HepG2 (cell line): ENCODE data around the gene IFT57. TPM values are rescaled to one million over a fixed set of nuclear protein-coding genes. Genes with fewer than 3 reads are reported as not detected.

Source experiments
- ATAC-seq: fragments of 200-7000 bp; cut with Tn5 transposase; 3 replicates; pipeline ENCODE4 v1.9.1; 2020; ENCODE audit warnings: mild to moderate bottlenecking, moderate library complexity
- BruUV-seq: library from RNA; stranded (reverse); fragments of 400-500 nt; replicated peaks from 2 replicates; lab custom pipeline; 2021; lab: Mats Ljungman, UMichigan
- CTCF ChIA-PET: fragments of 300-600 bp; formaldehyde crosslinking; extraction: SDS; loops from one replicate; lab custom pipeline; 2021; ENCODE audit warnings: low total read pairs, inconsistent platforms, low intra/inter-chr PET ratio; lab: Yijun Ruan, JAX
- POLR2A ChIA-PET: fragments of 350-600 bp; sonication (Branson Sonifier 250); formaldehyde crosslinking; loops from one replicate; lab custom pipeline; 2020; ENCODE audit warnings: antibody characterized with exemption, inconsistent platforms; lab: Yijun Ruan, JAX
- DNase-seq: peaks from one replicate; pipeline ENCODE4 v3.0.0-alpha.2; 2015; ENCODE audit warnings: low spot score
- FAIRE-seq: peaks from 3 replicates; lab custom pipeline; 2011; peaks lifted over from hg19 to GRCh38; lab: Jason Lieb, UNC
- H2AFZ ChIP-seq: one replicate; pipeline ENCODE4 v1.6.1; 2011; ENCODE audit warnings: low read length, inconsistent platforms
- H3K27ac ChIP-seq: fragments of 300-600 bp; 3 replicates; pipeline ENCODE4 v1.8.0; 2011; ENCODE audit warnings: mixed run types, mild to moderate bottlenecking, mixed read lengths, low read length, inconsistent platforms; ENCODE audit not compliant: insufficient read depth; ENCODE audit errors: extremely low read length
- H3K27me3 ChIP-seq, 2 experiments: fragments of 200-600 bp in 1 of 2; 2 replicates in 1 of 2; 3 replicates in 1 of 2; pipeline versions ENCODE4 v1.6.0 to v1.8.0; 2011; ENCODE audit warnings: low read length in 2 of 2, mild to moderate bottlenecking in 2 of 2, moderate library complexity in 2 of 2, inconsistent platforms in 1 of 2; ENCODE audit not compliant: insufficient read depth in 2 of 2, control insufficient read depth in 1 of 2
- H3K36me3 ChIP-seq, 2 experiments: fragments of 200-600 bp in 1 of 2; replicated peaks in 1 of 2; 2 replicates in 1 of 2; 3 replicates in 1 of 2; pipeline versions ENCODE4 v1.5.1 to v1.8.0; 2011; ENCODE audit warnings: low read length in 2 of 2, inconsistent platforms in 1 of 2; ENCODE audit not compliant: insufficient read depth in 2 of 2, control insufficient read depth in 1 of 2
- H3K4me1 ChIP-seq: 2 replicates; pipeline ENCODE4 v1.5.1; 2012; ENCODE audit warnings: low read length, inconsistent platforms; ENCODE audit not compliant: insufficient read depth
- H3K4me2 ChIP-seq: 2 replicates; pipeline ENCODE4 v1.6.0; 2011; ENCODE audit warnings: low read depth, low read length, inconsistent platforms
- H3K4me3 ChIP-seq, 3 experiments: fragments of 200-600 bp in 1 of 3; sonication (generic), shearing (Covaris generic) in 1 of 3; replicated peaks in 1 of 3; 2 replicates each; pipeline ENCODE4 v1.5.1; 2011 to 2016; ENCODE audit warnings: low read length in 3 of 3, inconsistent platforms in 2 of 3, low read depth in 2 of 3, mild to moderate bottlenecking in 2 of 3, control low read depth in 1 of 3, mixed read lengths in 1 of 3; ENCODE audit not compliant: insufficient read depth in 1 of 3
- H3K79me2 ChIP-seq: one replicate; pipeline ENCODE4 v1.6.1; 2011; ENCODE audit warnings: low read length, inconsistent platforms; ENCODE audit not compliant: insufficient read depth
- H3K9ac ChIP-seq: 2 replicates; pipeline ENCODE4 v1.6.0; 2011; ENCODE audit warnings: mild to moderate bottlenecking, low read depth, low read length, inconsistent platforms; ENCODE audit not compliant: insufficient read depth
- H3K9me3 ChIP-seq: 2 replicates; pipeline ENCODE4 v1.5.1; 2012; ENCODE audit warnings: mild to moderate bottlenecking, low read length
- H4K20me1 ChIP-seq: 2 replicates; pipeline ENCODE4 v1.6.0; 2011; ENCODE audit warnings: inconsistent platforms, mild to moderate bottlenecking, low read length, moderate library complexity; ENCODE audit not compliant: insufficient read depth
- ARNT2 ChIP-seq: sonication (generic); formaldehyde crosslinking; IDR thresholded peaks from 2 replicates; pipeline ENCODE4 v1.8.0; 2022; ENCODE audit warnings: mild to moderate bottlenecking, low read depth, missing genetic modification reagents, moderate library complexity
- BCL3 ChIP-seq: sonication (generic); formaldehyde crosslinking; IDR thresholded peaks from 2 replicates; pipeline ENCODE4 v1.5.1; 2020; ENCODE audit warnings: mild to moderate bottlenecking, missing genetic modification reagents, moderate library complexity
- CHD4 ChIP-seq: fragments of 200-600 bp; sonication (generic); IDR thresholded peaks from 2 replicates; pipeline ENCODE4 v1.7.0; 2017; ENCODE audit warnings: mild to moderate bottlenecking, low read length, borderline replicate concordance
- DR1 ChIP-seq: sonication (generic); formaldehyde crosslinking; IDR thresholded peaks from 2 replicates; pipeline ENCODE4 v1.8.0; 2021; ENCODE audit warnings: mild to moderate bottlenecking, missing genetic modification reagents, inconsistent platforms
- EHMT2 ChIP-seq: fragments of 200-600 bp; sonication (generic); IDR thresholded peaks from 2 replicates; pipeline ENCODE4 v1.7.0; 2017; ENCODE audit warnings: antibody characterized with exemption, low read depth, low read length, borderline replicate concordance
- FOXK1 ChIP-seq: sonication (generic); formaldehyde crosslinking; IDR thresholded peaks from 2 replicates; pipeline ENCODE4 v1.4.0; 2020; ENCODE audit warnings: low read depth, missing genetic modification reagents, borderline replicate concordance
- GFI1 ChIP-seq: sonication (generic); formaldehyde crosslinking; IDR thresholded peaks from 2 replicates; pipeline ENCODE4 v1.5.0; 2020; ENCODE audit warnings: missing genetic modification reagents, mild to moderate bottlenecking, borderline replicate concordance
- HDAC1 ChIP-seq: sonication (generic); formaldehyde crosslinking; IDR thresholded peaks from 2 replicates; pipeline ENCODE4 v1.5.1; 2020; ENCODE audit warnings: mild to moderate bottlenecking, missing genetic modification reagents
- HIC2 ChIP-seq: sonication (generic); formaldehyde crosslinking; IDR thresholded peaks from 2 replicates; pipeline ENCODE4 v1.9.0; 2022; ENCODE audit warnings: low read depth, missing genetic modification reagents
- IRF9 ChIP-seq: sonication (generic); formaldehyde crosslinking; IDR thresholded peaks from 2 replicates; pipeline ENCODE4 v1.8.0; 2022; ENCODE audit warnings: missing genetic modification reagents, mild to moderate bottlenecking, borderline replicate concordance
- NCOA5 ChIP-seq: sonication (generic); formaldehyde crosslinking; IDR thresholded peaks from 2 replicates; pipeline ENCODE4 v1.4.0; 2020; ENCODE audit warnings: missing genetic modification reagents
- RARG ChIP-seq: sonication (generic); formaldehyde crosslinking; IDR thresholded peaks from 2 replicates; pipeline ENCODE4 v1.4.0; 2020; ENCODE audit warnings: low read depth, mild to moderate bottlenecking, missing genetic modification reagents
- SNRNP70 ChIP-seq: fragments of 200-400 bp; formaldehyde crosslinking; IDR thresholded peaks from 2 replicates; pipeline ENCODE4 v1.6.1; 2017; ENCODE audit warnings: mild to moderate bottlenecking, low read depth, low read length, moderate library complexity
- TRIM22 ChIP-seq: fragments of 450-650 bp; IDR thresholded peaks from 2 replicates; pipeline ENCODE4 v1.6.1; 2017
- ZC3H13 ChIP-seq: sonication (generic); formaldehyde crosslinking; IDR thresholded peaks from 2 replicates; pipeline ENCODE4 v1.8.1; 2023; ENCODE audit warnings: mild to moderate bottlenecking, missing genetic modification reagents, moderate library complexity
- ZNF230 ChIP-seq: sonication (generic); formaldehyde crosslinking; IDR thresholded peaks from 2 replicates; pipeline ENCODE4 v1.4.0; 2020; ENCODE audit warnings: mild to moderate bottlenecking, missing genetic modification reagents
- ZNF569 ChIP-seq: sonication (generic); formaldehyde crosslinking; IDR thresholded peaks from 2 replicates; pipeline ENCODE4 v1.5.0; 2020; ENCODE audit warnings: mild to moderate bottlenecking, missing genetic modification reagents, moderate library complexity, borderline replicate concordance
- ZNF775 ChIP-seq: sonication (generic); formaldehyde crosslinking; IDR thresholded peaks from 2 replicates; pipeline ENCODE4 v1.4.0; 2020; ENCODE audit warnings: missing genetic modification reagents, mild to moderate bottlenecking, moderate library complexity, borderline replicate concordance
- WGBS: methylation state at CpG from one replicate; pipeline ENCODE4 v1.1.6; 2017; ENCODE audit warnings: low lambda C conversion rate; 5-methylcytosine and 5-hydroxymethylcytosine counted together
- in situ Hi-C: cut with HindIII; loops from 2 replicates; pipeline ENCODE4 v1.10.0; 2017; ENCODE audit warnings: low pct_unique_long_range_greater_than_20kb; ENCODE audit not compliant: extremely low pct_ligation_motif_present
- intact Hi-C: fragments of 100-400 bp; cut with micrococcal nuclease; formaldehyde crosslinking; loops from one replicate; pipeline ENCODE4 v1.10.0; 2022; ENCODE audit not compliant: unreplicated experiment
- polyA plus RNA-seq, 8 experiments: library from polyadenylated mRNA; depleted of rRNA in 3 of 8; stranded (reverse) in 7 of 8; unstranded in 1 of 8; fragments of >200 nt; fragmentation: Illumina TruSeq in 4 of 8; extraction: Trizol in 4 of 8; gene quantifications; 2 replicates each; pipeline versions ENCODE4 v1.2.1 to v1.2.3, GENCODE V29; 2011 to 2016; ENCODE audit warnings: low read depth in 4 of 8, missing spikeins in 1 of 8, mixed read lengths in 1 of 8; ENCODE audit not compliant: insufficient read depth in 1 of 8
- total RNA-seq, 5 experiments: library from RNA; depleted of rRNA; stranded (reverse); fragments of >200 nt; fragmentation: Illumina TruSeq; extraction: Trizol; gene quantifications; 2 replicates each; pipeline ENCODE4 v1.2.3, GENCODE V29; 2016; ENCODE audit warnings: low read depth in 1 of 5

Gene IFT57
- total and polyA plus RNA-seq, 2 of the 13 experiments (the other 11 are each of a cell fraction or from before 2014, with no cell fraction given): 5.5 to 14.5 TPM

- TF ChIP-seq ZNF775 (CRISPR knock-in tag) (no peak), CHD4 (no peak), ZNF569 (no peak), ARNT2 (CRISPR knock-in tag) (no peak), TRIM22 (no peak), ZC3H13 (no peak), ZNF230 (no peak)
Measured at GRCh38 chr3:108117241-108117775, 104.9 kb downstream of the IFT57 start (continued).

- no TSS peak for BruUV-seq
- ChIA-PET POLR2A (no interaction called here), CTCF (no interaction called here)
- Histone ChIP-seq H3K9ac (no peak overlapping the region), H3K27ac (no peak overlapping the region), H3K4me1 (no peaks in the 10 kb centered on the region), H3K9me3 (no peaks in the 10 kb centered on the region), H3K36me3 (no peaks in the 10 kb centered on the region), H4K20me1 (no peaks in the 10 kb centered on the region), H3K27me3 (peaks cover 1 to 3% of the 10 kb centered on the region in 2 experiments; a peak in 2 of 5 replicates), H3K4me2 (no peak overlapping the region), H3K4me3 (no peak overlapping the region), H2AFZ (no peak overlapping the region), H3K79me2 (no peaks in the 10 kb centered on the region)
- DNase-seq (no peak), FAIRE-seq (no peak), ATAC-seq (no peak)
- intact Hi-C loops: no loop called here
- in situ Hi-C loops: no loop called here
- WGBS: 61% methylated on average over 16 of the region's 16 CpGs
- TF ChIP-seq IRF9 (CRISPR knock-in tag): no peak
- no peak for TF ChIP-seq HIC2
- TF ChIP-seq GFI1 (CRISPR knock-in tag): no peak
- no peak for TF ChIP-seq BCL3
- TF ChIP-seq DR1 (CRISPR knock-in tag): no peak
- TF ChIP-seq SNRNP70: no peak
- no peak for TF ChIP-seq RARG (CRISPR knock-in tag)
- no peak for TF ChIP-seq FOXK1 (CRISPR knock-in tag)
- no peak for TF ChIP-seq EHMT2
- TF ChIP-seq HDAC1 (CRISPR knock-in tag): no peak
- no peak for TF ChIP-seq NCOA5 (CRISPR knock-in tag)
Measured at GRCh38 chr3:108114423-108115065, 107.7 kb downstream of the IFT57 start.
